Vagina (tissue), 2 donors: ENCODE measurements around the gene PSMB3. TPM values are rescaled to one million over a fixed set of nuclear protein-coding genes. Genes with fewer than 3 reads are reported as not detected.

Source experiments
- DNase-seq, 2 donors: peaks; one replicate each; pipeline ENCODE4 v3.0.0-alpha.2; 2017; ENCODE audit errors: extremely low spot score in 2 of 2
- H3K27ac ChIP-seq: fragments of 200-600 bp; sonication (generic); one replicate; pipeline ENCODE4 v1.5.1; 2019
- H3K27me3 ChIP-seq: fragments of 200-600 bp; sonication (generic); one replicate; pipeline ENCODE4 v1.5.1; 2019
- H3K36me3 ChIP-seq, 2 donors: fragments of 200-600 bp; sonication (generic); one replicate each; pipeline ENCODE4 v1.5.1; 2017 to 2019
- H3K4me1 ChIP-seq: fragments of 200-600 bp; sonication (generic); one replicate; pipeline ENCODE4 v1.5.1; 2019
- H3K4me3 ChIP-seq, 2 donors: fragments of 200-600 bp; sonication (generic); 1 replicate in 1 of 2; 2 replicates in 1 of 2; pipeline ENCODE4 v1.5.1; 2016 to 2019
- H3K9me3 ChIP-seq: fragments of 200-600 bp; sonication (generic); one replicate; pipeline ENCODE4 v1.5.1; 2019
- CTCF ChIP-seq, 3 experiments: fragments of 450-650 bp in 2 of 3; fragments of 200-600 bp in 1 of 3; sonication (generic) in 1 of 3; IDR thresholded peaks; one replicate each; pipeline ENCODE4 v1.5.1; 2017 to 2019; ENCODE audit warnings: antibody characterized with exemption in 3 of 3, mild to moderate bottlenecking in 2 of 3, moderate library complexity in 2 of 3
- POLR2A ChIP-seq, 2 donors: fragments of 450-650 bp; IDR thresholded peaks; one replicate each; pipeline ENCODE4 v1.6.1; 2017; ENCODE audit warnings: antibody characterized with exemption in 2 of 2, mild to moderate bottlenecking in 2 of 2, moderate library complexity in 2 of 2
- POLR2AphosphoS5 ChIP-seq, 2 donors: sonication (generic); formaldehyde crosslinking; IDR thresholded peaks; one replicate each; pipeline ENCODE4 v1.9.0; 2017; ENCODE audit warnings: antibody characterized with exemption in 2 of 2, mild to moderate bottlenecking in 2 of 2, low read depth in 1 of 2; ENCODE audit not compliant: insufficient read depth in 1 of 2
- intact Hi-C: fragments of 100-400 bp; cut with DNase I; formaldehyde crosslinking; loops from one replicate; pipeline ENCODE4 v1.15.1; 2023
- microRNA-seq: library from miRNA; unstranded; fragments of <30 nt; microRNA quantifications from one replicate; pipeline ENCODE4, GENCODE V29; 2017; ENCODE audit warnings: borderline number of aligned reads, borderline replicate concordance
- small RNA-seq: library from RNA; depleted of rRNA; stranded (forward); fragments of <200 nt; gene quantifications from one replicate; pipeline ENCODE3, GENCODE V24; 2016
- total RNA-seq: library from RNA; depleted of rRNA; stranded (reverse); fragments of >200 nt; gene quantifications from one replicate; pipeline ENCODE4 v1.2.3, GENCODE V29; 2016

Gene PSMB3
- total RNA-seq, 1 donor from 2014 or later, result 193 TPM

DNA sequence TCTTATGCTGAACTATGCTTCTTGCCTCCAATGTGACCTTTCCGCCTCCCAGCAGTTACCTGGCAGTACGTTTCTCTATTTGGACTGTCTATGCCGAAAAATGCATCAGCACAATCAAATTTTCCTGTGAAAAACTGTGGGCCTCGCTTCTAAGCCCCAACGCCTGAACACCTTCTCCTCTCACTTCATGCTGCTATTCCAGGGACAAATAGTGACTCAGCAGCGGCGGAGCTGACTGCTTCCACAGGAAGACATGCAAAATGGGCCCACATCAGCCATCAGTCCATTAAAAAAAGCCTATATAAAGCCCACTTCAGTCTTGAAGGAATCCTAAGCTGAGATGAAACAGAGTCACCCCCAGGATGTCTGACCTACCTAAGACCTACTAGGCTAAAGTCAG, 57.3 kb downstream of the PSMB3 start:
- DNase-seq, result no peak

More for the DNA sequence above, 57.3 kb downstream of the PSMB3 start:
- intact Hi-C loops, result no loop called here
- no peak overlapping the region for H3K4me3 ChIP-seq
- H3K27ac ChIP-seq, result no peak overlapping the region
- no peaks in the 10 kb centered on the region for H3K9me3 ChIP-seq
- peaks cover 0 to 84% of the 10 kb centered on the region in 2 donors for H3K36me3 ChIP-seq
- TF ChIP-seq POLR2A (IDR thresholded peaks at IDR 0.05), result no peak
- no peak for TF ChIP-seq POLR2AphosphoS5 (IDR thresholded peaks at IDR 0.05; ENCODE audit: insufficient read depth in 1 of 2, low read depth in 1 of 2)
- no peak for TF ChIP-seq CTCF (IDR thresholded peaks at IDR 0.05)
- H3K27me3 ChIP-seq, result no peaks in the 10 kb centered on the region
- H3K4me1 ChIP-seq, result no peaks in the 10 kb centered on the region

Small RNAs within 50 kb of the gene (microRNA-seq; reads per million reads assigned to microRNA genes)
- gene MIR4726, result not detected

Small RNAs within 50 kb of the gene (small RNA-seq; reads per million reads assigned to genes)
- gene MIR4726 (not detected), gene RNA5SP440 (0.69 reads per million), gene RNU6-866P (not detected)

Other genes starting within 250 kb of the PSMB3 start
- 5.2 TPM for gene SRCIN1, start 146.8 kb upstream of the PSMB3 start, total RNA-seq
- gene EPOP, start 77.8 kb upstream of the PSMB3 start, total RNA-seq, result 0.98 TPM
- 70.2 TPM for gene MLLT6, start 47.5 kb upstream of the PSMB3 start, total RNA-seq
- gene CISD3, start 22.4 kb upstream of the PSMB3 start, total RNA-seq, result 12.8 TPM
- gene PCGF2, start 4.4 kb upstream of the PSMB3 start, total RNA-seq, result 25.8 TPM
- 68.5 TPM for gene PIP4K2B, start 46.8 kb downstream of the PSMB3 start, total RNA-seq
- gene CWC25, start 72.6 kb downstream of the PSMB3 start, total RNA-seq, result 25.5 TPM
- gene RPL23, start 101.0 kb downstream of the PSMB3 start, total RNA-seq, result 1,585 TPM
- gene LASP1, start 117.3 kb downstream of the PSMB3 start, total RNA-seq, result 69.0 TPM
- gene FBXO47, start 214.7 kb downstream of the PSMB3 start, total RNA-seq, result not detected